ENCODE measurements around the gene PLXDC1.

DNA sequence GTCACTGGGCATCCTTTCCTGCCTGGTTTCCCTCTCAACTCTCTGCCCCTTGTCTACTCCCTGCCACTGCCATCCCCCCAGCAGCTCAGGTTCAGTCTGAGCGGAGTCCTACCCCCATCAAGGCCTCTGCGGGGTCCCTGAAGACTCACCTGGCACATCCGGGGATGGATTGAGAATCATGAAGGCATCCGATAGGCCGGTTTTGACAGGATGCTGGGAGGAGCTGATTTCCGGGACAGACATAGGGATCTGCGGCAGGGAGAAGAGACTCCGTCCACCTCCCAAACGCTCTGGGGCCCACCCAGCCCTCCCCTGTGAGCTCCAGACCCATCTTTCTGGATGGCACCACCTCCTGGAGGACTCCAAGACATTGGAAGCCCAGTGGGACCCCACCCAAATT is 45.7 kb downstream of the PLXDC1 start:
- TF ChIP-seq, protein P1, sequence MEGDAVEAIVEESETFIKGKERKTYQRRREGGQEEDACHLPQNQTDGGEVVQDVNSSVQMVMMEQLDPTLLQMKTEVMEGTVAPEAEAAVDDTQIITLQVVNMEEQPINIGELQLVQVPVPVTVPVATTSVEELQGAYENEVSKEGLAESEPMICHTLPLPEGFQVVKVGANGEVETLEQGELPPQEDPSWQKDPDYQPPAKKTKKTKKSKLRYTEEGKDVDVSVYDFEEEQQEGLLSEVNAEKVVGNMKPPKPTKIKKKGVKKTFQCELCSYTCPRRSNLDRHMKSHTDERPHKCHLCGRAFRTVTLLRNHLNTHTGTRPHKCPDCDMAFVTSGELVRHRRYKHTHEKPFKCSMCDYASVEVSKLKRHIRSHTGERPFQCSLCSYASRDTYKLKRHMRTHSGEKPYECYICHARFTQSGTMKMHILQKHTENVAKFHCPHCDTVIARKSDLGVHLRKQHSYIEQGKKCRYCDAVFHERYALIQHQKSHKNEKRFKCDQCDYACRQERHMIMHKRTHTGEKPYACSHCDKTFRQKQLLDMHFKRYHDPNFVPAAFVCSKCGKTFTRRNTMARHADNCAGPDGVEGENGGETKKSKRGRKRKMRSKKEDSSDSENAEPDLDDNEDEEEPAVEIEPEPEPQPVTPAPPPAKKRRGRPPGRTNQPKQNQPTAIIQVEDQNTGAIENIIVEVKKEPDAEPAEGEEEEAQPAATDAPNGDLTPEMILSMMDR (conservative IDR thresholded peaks at IDR 0.05; ENCODE audit: low read depth, low read length): no peak
- TF ChIP-seq EZH2 (IDR thresholded peaks at IDR 0.05; ENCODE audit: borderline replicate concordance, low read depth, low read length, poor library complexity, severe bottlenecking): no peak

Measured in A673 (cell line).